Measurements from ENCODE around the gene LMBR1L. TPM values are rescaled to one million over a fixed set of nuclear protein-coding genes. Genes with fewer than 3 reads are reported as not detected.

LMBR1L gene
- total and polyA plus RNA-seq, 10 of the 15 experiments (the other 5 are each of a cell fraction or from before 2014, with no cell fraction given) = 2.1 to 42.6 (median 20.0) TPM

- TF ChIP-seq BACH1 (IDR thresholded peaks at IDR 0.05; ENCODE audit: borderline replicate concordance) (peak; percentile 69; the same call in 1 of the 2 replicates), ZNF384 (IDR thresholded peaks at IDR 0.05; ENCODE audit: borderline replicate concordance, low read depth, low read length) (no peak), RELB (IDR thresholded peaks at IDR 0.05; ENCODE audit: low read depth) (peak; percentile 98), SUZ12 (IDR thresholded peaks at IDR 0.05; ENCODE audit: unreplicated experiment) (no peak), SIN3A (IDR thresholded peaks at IDR 0.05; ENCODE audit: low read depth, low read length) (no peak; the same call in none of the 2 replicates), BCL11A (IDR thresholded peaks at IDR 0.05; ENCODE audit: low read depth, low read length) (0 out of 2 replicates have a peak, but pooled peaks have one; percentile 46), CREM (IDR thresholded peaks at IDR 0.05; ENCODE audit: low read depth) (peak; percentile 98), IRF4 (IDR thresholded peaks at IDR 0.05; ENCODE audit: low read depth, low read length) (0 out of 2 replicates have a peak, but pooled peaks have one; percentile 34), SMC3 (IDR thresholded peaks at IDR 0.05; ENCODE audit: borderline replicate concordance, low read length) (no peak), ATF7 (IDR thresholded peaks at IDR 0.05; ENCODE audit: low read depth) (peak; percentile 81), RELA (IDR thresholded peaks at IDR 0.05; ENCODE audit: borderline replicate concordance, partially characterized antibody) (peak; percentile 68), NFYA (IDR thresholded peaks at IDR 0.05; ENCODE audit: borderline replicate concordance, low read depth, low read length) (no peak), TBL1XR1 (IDR thresholded peaks at IDR 0.05; ENCODE audit: low read depth, low read length) (peak; percentile 44; the same call in 1 of the 2 replicates), RAD21 (IDR thresholded peaks at IDR 0.05; ENCODE audit: insufficient read depth, low read depth, low read length) (no peak), IKZF1 (conservative IDR thresholded peaks at IDR 0.05) (peak; percentile 96), SPI1 (IDR thresholded peaks at IDR 0.05; ENCODE audit: borderline replicate concordance, insufficient read depth, low read depth, low read length) (no peak), ESRRA (IDR thresholded peaks at IDR 0.05; ENCODE audit: low read length) (peak; percentile 52; the same call in 1 of the 2 replicates), GATAD2B (conservative IDR thresholded peaks at IDR 0.05; ENCODE audit: low read depth) (peak; percentile 96), EZH2 (IDR thresholded peaks at IDR 0.05; ENCODE audit: borderline replicate concordance, control insufficient read depth, low read depth, low read length) (no peak), MLLT1 (IDR thresholded peaks at IDR 0.05) (peak; percentile 98), EED (IDR thresholded peaks at IDR 0.05; ENCODE audit: low read depth) (peak; percentile 76; the same call in 1 of the 2 replicates)
- TF ChIP-seq, protein P1, sequence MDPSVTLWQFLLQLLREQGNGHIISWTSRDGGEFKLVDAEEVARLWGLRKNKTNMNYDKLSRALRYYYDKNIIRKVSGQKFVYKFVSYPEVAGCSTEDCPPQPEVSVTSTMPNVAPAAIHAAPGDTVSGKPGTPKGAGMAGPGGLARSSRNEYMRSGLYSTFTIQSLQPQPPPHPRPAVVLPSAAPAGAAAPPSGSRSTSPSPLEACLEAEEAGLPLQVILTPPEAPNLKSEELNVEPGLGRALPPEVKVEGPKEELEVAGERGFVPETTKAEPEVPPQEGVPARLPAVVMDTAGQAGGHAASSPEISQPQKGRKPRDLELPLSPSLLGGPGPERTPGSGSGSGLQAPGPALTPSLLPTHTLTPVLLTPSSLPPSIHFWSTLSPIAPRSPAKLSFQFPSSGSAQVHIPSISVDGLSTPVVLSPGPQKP (IDR thresholded peaks at IDR 0.05; ENCODE audit: low read depth, low read length) = peak; percentile 76; the same call in 1 of the 2 replicates
- TF ChIP-seq, protein P2, sequence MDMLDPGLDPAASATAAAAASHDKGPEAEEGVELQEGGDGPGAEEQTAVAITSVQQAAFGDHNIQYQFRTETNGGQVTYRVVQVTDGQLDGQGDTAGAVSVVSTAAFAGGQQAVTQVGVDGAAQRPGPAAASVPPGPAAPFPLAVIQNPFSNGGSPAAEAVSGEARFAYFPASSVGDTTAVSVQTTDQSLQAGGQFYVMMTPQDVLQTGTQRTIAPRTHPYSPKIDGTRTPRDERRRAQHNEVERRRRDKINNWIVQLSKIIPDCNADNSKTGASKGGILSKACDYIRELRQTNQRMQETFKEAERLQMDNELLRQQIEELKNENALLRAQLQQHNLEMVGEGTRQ (IDR thresholded peaks at IDR 0.05; ENCODE audit: borderline replicate concordance, low read depth, low read length) = no peak
- TF ChIP-seq, protein P3, sequence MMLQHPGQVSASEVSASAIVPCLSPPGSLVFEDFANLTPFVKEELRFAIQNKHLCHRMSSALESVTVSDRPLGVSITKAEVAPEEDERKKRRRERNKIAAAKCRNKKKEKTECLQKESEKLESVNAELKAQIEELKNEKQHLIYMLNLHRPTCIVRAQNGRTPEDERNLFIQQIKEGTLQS (IDR thresholded peaks at IDR 0.05; ENCODE audit: borderline replicate concordance, extremely low read depth, low read depth, low read length) = no peak
Observed at GRCh38 chr12:49060237-49061156, 50.1 kb downstream of the LMBR1L start, which contains the start of gene KMT2D (continued).

Data from GM12878 (cell line).